Stimulated activated CD4-positive, alpha-beta T cell treated with anti-CD3 and anti-CD28 coated beads, Interleukin-1b, Interleukin-23, amount 100 ng/mL, for 48 hours (primary cell): Measurements from ENCODE around the gene FAM76A.
"Not testable (repeated sequence)": the region's sequence is repeated elsewhere in the genome, so short reads cannot be mapped to it uniquely, and the experiment has no call there.

Experiments used
- DNase-seq: peaks from one replicate; pipeline ENCODE4 v3.0.0-alpha.2; 2020

The FAM76A gene

GRCh38 chr1:27782950-27783349 lies 57.2 kb downstream of the FAM76A start:
- no peak for DNase-seq

GRCh38 chr1:27784700-27785099 lies 58.9 kb downstream of the FAM76A start:
- no peak for DNase-seq

GRCh38 chr1:27785781-27786455 lies 60.2 kb downstream of the FAM76A start:
- no peak for DNase-seq

- no peak for DNase-seq
Observed at GRCh38 chr1:27787895-27788294, 62.1 kb downstream of the FAM76A start.

GRCh38 chr1:27789540-27790041 lies 63.8 kb downstream of the FAM76A start:
- no peak for DNase-seq

GRCh38 chr1:27790270-27790669 lies 64.5 kb downstream of the FAM76A start:
- DNase-seq, result not testable (repeated sequence)

GRCh38 chr1:27795601-27796000 lies 69.8 kb downstream of the FAM76A start:
- no peak for DNase-seq

GRCh38 chr1:27804791-27805190 lies 79.0 kb downstream of the FAM76A start:
- peak; percentile 15 for DNase-seq

- DNase-seq, result no peak
Observed at GRCh38 chr1:27806758-27807157, 81.0 kb downstream of the FAM76A start.

GRCh38 chr1:27807385-27807784 lies 81.6 kb downstream of the FAM76A start:
- no peak for DNase-seq

- DNase-seq, result not testable (repeated sequence)
Observed at GRCh38 chr1:27808131-27808530, 82.4 kb downstream of the FAM76A start.

- DNase-seq, result no peak
Observed at GRCh38 chr1:27809883-27810282, 84.1 kb downstream of the FAM76A start.

- DNase-seq, result no peak
Observed at GRCh38 chr1:27811741-27812500, 86.2 kb downstream of the FAM76A start.
